ENCODE results near the gene MEF2A.

The MEF2A gene

GRCh38 chr15:99614749-99615288 lies 49.0 kb downstream of the MEF2A start:
- H3K4me3 ChIP-seq (replicated peaks; ENCODE audit: low read depth, low read length) = no peak overlapping the region
- peak; percentile 23 for DNase-seq (ENCODE audit: low read depth)
- TF ChIP-seq CTCF (IDR thresholded peaks at IDR 0.05; ENCODE audit: low read length, missing control alignments) = no peak

DNA sequence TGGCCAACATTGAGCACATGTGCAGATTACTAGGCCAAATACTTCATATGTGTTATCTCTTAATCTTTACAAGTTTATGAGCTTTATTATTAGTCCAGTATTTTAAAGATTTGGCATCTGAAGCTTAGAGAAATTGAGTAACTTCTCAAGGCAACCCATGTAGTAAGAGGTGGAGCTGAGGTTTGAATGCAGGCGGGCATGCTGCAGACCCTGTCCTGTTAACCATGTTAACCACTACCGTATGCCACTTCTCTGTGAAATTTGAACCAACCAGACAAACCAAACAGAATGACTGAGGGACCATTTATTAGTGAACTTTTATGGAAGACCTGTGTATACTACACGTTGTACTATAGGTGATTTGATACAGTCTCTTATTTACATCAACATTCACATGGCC lies 49.7 kb downstream of the MEF2A start:
- no peak overlapping the region for H3K4me3 ChIP-seq (replicated peaks; ENCODE audit: low read depth, low read length)
- no peak for DNase-seq (ENCODE audit: low read depth)
- no peak for TF ChIP-seq CTCF (IDR thresholded peaks at IDR 0.05; ENCODE audit: low read length, missing control alignments)

GRCh38 chr15:99616129-99616528 lies 50.3 kb downstream of the MEF2A start:
- no peak for TF ChIP-seq CTCF (IDR thresholded peaks at IDR 0.05; ENCODE audit: low read length, missing control alignments)
- no peak overlapping the region for H3K4me3 ChIP-seq (replicated peaks; ENCODE audit: low read depth, low read length)
- DNase-seq (ENCODE audit: low read depth) = no peak

- no peak for TF ChIP-seq CTCF (IDR thresholded peaks at IDR 0.05; ENCODE audit: low read length, missing control alignments)
- DNase-seq (ENCODE audit: low read depth) = no peak
- no peak overlapping the region for H3K4me3 ChIP-seq (replicated peaks; ENCODE audit: low read depth, low read length)
These were observed 51.1 kb downstream of the MEF2A start for GRCh38 chr15:99616773-99617342.

DNA sequence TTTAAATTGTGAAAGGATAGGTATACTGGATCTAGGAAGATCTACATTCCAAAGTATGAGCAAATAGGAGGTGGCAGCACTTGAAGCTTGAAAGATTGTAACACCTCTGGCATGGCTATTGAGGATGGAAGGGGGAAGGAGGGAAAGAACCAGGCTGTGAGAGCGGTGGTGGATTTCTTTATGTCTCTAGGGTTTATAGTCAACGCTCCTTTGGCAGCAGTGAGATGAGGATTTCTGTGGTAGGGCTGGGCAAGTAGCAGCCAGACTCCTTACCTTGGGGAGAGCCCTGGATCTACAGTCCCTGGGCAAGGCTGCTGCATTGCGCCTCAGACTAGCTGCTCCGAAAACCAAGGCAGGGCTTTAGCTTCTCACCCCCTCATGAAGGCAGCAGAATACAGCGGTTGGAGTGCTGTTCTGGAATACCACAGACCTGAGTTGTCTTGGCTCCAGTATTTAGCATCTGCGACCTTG lies 53.2 kb downstream of the MEF2A start:
- no peak for TF ChIP-seq CTCF (IDR thresholded peaks at IDR 0.05; ENCODE audit: low read length, missing control alignments)
- no peak overlapping the region for H3K4me3 ChIP-seq (replicated peaks; ENCODE audit: low read depth, low read length)

GRCh38 chr15:99619712-99620111 lies 53.9 kb downstream of the MEF2A start:
- H3K4me3 ChIP-seq (replicated peaks; ENCODE audit: low read depth, low read length) = no peak overlapping the region
- TF ChIP-seq CTCF (IDR thresholded peaks at IDR 0.05; ENCODE audit: low read length, missing control alignments) = no peak
- DNase-seq (ENCODE audit: low read depth) = peak; percentile 57

More for the DNA sequence above, 53.2 kb downstream of the MEF2A start:
- peak; percentile 10 for DNase-seq (ENCODE audit: low read depth)

DNA sequence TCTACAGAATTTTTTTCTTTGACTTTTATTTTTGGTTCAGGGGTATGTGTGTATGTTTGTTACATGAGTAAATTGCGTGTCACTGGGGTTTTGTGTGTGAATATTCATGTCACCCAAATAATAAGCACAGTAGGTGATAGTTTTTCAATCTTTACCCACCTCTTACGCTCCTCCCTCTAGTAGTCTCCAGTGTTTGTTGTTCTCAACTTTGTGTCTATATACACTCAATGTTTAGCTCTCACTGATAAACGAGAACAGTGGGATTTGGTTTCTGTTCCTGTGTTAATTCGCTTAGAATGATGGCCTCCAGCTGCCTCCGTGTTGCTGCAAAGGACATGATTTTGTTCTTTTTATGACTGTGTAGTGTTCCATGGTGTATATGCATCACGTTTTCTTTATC lies 54.4 kb downstream of the MEF2A start:
- no peak overlapping the region for H3K4me3 ChIP-seq (replicated peaks; ENCODE audit: low read depth, low read length)
- TF ChIP-seq CTCF (IDR thresholded peaks at IDR 0.05; ENCODE audit: low read length, missing control alignments) = no peak
- no peak for DNase-seq (ENCODE audit: low read depth)

Measured in fibroblast of pulmonary artery (primary cell).